ENCODE measurements around the gene HOXA3. TPM values are rescaled to one million over a fixed set of nuclear protein-coding genes. Genes with fewer than 3 reads are reported as not detected.

The HOXA3 gene
- polyA plus RNA-seq, 1 donor = 14.3 TPM

- DNase-seq (ENCODE audit: low read depth) = no peak
Measured at GRCh38 chr7:27129729-27130539, 22.4 kb downstream of the HOXA3 start.

GRCh38 chr7:27128776-27129728, 23.3 kb downstream of the HOXA3 start:
- DNase-seq (ENCODE audit: low read depth) = no peak

- DNase-seq (ENCODE audit: low read depth) = no peak
Measured at GRCh38 chr7:27128034-27128433, 24.3 kb downstream of the HOXA3 start.

- DNase-seq (ENCODE audit: low read depth) = no peak
Measured at GRCh38 chr7:27126596-27127327, 25.6 kb downstream of the HOXA3 start.

GRCh38 chr7:27125986-27126394, 26.4 kb downstream of the HOXA3 start:
- DNase-seq (ENCODE audit: low read depth) = no peak

- no peak for DNase-seq (ENCODE audit: low read depth)
Measured at GRCh38 chr7:27124902-27125689, 27.3 kb downstream of the HOXA3 start.

GRCh38 chr7:27124096-27124901, 28.1 kb downstream of the HOXA3 start:
- DNase-seq (ENCODE audit: low read depth) = no peak

- DNase-seq (ENCODE audit: low read depth) = no peak
Measured at GRCh38 chr7:27123477-27124053, 28.8 kb downstream of the HOXA3 start.

DNA sequence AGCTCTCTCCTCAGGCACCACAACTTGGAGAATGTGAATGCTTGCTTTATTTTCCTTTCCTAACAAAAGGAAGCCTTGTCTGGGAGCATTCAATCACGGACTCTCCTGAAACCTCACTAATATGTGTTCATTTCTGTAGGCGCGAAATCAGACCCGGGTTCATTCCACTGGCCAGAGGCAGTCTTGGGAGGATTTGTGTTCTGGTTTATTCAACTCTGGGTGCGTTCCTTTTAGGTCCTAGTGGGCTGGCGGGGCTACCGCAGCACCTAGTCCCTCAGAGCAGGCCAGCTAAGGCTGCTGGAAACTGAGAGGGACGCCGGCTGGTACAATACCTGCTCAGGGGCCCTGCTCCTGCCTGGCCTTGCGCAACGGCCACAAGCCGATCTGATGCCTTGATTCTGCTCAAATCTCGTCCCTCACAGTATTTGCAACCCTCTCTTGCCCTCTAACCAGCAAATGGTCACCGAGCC, 29.3 kb downstream of the HOXA3 start:
- DNase-seq (ENCODE audit: low read depth) = no peak

GRCh38 chr7:27122077-27122910, 30.1 kb downstream of the HOXA3 start:
- DNase-seq (ENCODE audit: low read depth) = no peak

DNA sequence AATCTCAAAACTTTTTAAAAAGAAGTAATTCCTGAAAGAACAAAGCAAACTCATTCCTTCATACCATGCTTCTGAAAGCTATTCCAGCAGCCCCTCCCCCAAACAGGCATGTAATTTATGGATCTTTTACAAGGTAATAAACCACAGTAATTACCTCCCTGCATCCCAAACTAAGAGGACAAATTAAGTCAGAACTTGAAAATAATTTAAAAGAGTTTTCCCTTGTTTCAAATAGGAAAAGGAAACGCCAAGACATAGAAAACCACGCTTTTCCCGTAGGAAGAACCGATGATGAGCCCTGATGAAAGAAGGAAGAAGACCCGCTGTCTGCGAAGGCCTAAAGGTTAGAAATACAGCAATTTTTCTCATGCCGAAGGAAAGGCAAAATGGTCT, 30.7 kb downstream of the HOXA3 start:
- DNase-seq (ENCODE audit: low read depth) = no peak

- no peak for DNase-seq (ENCODE audit: low read depth)
Measured at GRCh38 chr7:27119412-27119911, 32.9 kb downstream of the HOXA3 start.

GRCh38 chr7:27118580-27118979, 33.8 kb downstream of the HOXA3 start:
- no peak for DNase-seq (ENCODE audit: low read depth)

DNA sequence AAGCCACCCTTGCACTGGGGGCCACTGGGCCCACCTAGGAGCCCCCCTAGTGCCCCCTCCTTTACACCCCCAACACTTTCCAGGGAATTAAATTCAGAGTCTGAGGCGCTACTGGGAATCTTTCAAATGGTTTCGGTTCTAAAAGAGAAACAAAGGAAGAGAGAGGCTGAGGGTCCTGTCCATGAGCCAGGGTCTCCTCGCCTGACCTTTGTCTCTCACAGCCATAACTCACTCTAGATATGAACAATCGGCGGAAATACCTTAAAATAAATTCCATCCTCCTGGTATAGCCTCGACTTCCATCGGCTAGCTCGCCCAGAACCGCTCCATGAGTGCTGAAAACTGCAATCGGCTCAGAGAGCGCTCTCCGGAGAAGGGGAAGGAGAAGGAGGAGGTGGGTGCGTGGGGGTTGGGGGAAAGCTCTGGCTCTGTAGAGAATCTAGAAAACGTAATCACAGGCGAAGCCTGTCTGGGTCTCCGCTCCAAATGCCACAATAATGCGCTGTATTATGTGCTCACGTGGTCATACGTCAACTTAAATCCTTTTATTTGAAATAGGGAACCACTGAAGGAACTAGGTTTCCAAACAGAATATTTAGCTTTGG, 34.4 kb downstream of the HOXA3 start:
- DNase-seq (ENCODE audit: low read depth) = no peak

DNA sequence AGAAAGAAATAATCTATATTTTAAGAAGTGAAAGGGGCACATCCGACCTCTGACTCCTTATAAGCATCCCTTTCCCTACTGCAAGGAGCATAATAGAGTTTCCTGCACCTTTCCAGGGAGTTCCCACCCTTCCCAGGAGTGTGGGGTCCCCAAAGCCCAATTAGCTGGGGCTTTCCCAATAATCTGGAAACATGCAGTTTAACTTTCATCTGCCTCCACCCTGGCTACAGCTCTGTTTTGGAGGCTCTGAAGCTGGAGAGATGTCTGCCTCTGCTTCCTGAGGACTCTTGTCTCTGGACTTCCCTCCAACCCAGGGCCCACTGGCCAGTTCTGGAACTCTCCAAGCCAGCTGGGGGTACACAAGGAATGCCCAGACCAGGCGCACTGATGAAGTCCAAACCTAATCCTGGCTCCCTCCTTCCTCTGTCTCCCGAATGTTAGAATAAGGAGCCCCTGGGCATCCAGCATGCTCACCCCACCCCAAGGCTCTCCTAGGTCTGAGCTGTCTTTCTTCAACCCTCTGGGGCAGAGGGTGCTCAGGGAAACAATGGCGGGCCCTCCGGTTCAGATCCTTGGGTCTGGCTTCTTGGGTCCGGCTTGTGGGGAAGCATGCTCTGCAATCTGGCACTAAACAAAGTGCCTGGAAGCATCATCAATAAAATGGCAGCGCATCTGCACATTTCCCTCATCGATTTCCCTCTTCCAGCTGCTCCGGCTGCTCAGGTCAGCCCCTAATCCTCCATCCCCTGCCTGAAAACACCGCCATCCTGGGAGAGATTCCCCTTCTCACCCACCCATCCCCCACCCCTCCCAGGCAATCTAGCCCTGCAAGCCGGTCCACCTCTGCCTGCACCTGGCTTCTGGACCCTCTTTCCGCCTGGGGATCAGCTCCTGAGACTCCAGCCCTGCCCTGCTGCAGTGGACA, 35.2 kb downstream of the HOXA3 start:
- DNase-seq (ENCODE audit: low read depth) = no peak

DNA sequence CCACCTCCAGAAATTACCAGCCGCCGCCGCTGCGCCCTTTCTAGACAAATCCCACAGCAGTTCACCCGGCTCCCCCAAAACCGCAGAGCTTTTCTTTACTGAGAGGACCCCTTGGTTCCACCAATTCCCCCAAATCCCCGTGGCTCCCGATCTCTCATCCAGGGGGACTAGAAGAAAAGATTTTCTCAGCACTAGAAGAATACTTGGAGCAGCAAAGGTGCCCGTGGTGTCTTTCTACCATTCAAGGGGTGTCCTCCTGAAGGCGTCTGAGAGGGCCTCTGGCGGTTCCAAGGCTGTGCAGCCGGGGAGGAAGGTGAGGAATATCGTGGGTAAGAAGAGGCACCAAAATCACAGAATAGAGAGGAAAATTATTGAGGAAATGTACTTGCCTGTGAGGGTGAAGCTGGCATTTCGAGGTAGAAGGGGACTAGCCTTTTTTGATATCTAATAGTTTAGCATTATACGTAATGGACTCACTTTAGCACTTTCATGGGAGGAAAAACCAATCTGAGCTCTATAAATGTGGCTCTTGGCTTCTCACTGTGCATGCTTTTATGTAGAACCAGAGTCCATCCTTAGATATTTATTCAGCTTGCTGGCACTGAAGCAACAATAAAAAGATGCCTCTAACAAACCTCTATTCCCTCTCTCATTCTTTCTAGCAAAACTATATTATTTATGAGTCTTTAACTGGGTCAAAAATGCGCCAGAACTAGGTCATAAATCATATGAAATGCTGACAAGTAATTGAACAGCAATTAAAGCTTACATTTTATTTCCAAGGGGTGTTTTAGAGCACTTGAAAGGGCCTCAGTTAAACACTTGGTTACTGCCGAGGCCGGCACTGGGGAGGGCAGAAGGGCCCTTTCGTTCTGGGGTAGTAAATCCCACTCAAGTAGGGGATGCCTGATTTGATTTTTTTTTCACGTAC, 36.1 kb downstream of the HOXA3 start:
- DNase-seq (ENCODE audit: low read depth) = no peak

All from forelimb muscle (tissue), 1 donor.